HG03575 (cell line): ENCODE measurements around the gene BASP1.
A peak's percentile ranks its signal among the peaks of the same experiment; 100 is the strongest.
"Not testable (repeated sequence)": the region's sequence is repeated elsewhere in the genome, so short reads cannot be mapped to it uniquely, and the experiment has no call there.

Experiments used
- ATAC-seq: cut with Tn5 transposase; IDR thresholded peaks from one replicate; pipeline ENCODE4 v1.9.1; 2021; ENCODE audit not compliant: unreplicated experiment, insufficient number of reproducible peaks, low FRiP score; ENCODE audit errors: extremely low read depth

The BASP1 gene

GRCh38 chr5:17306726-17307091 lies 89.3 kb downstream of the BASP1 start:
- ATAC-seq = no peak

- ATAC-seq = not testable (repeated sequence)
Observed at GRCh38 chr5:17307440-17307839, 90.0 kb downstream of the BASP1 start.

GRCh38 chr5:17308326-17309065 lies 91.1 kb downstream of the BASP1 start:
- ATAC-seq = no peak

GRCh38 chr5:17309462-17309861 lies 92.0 kb downstream of the BASP1 start:
- no peak for ATAC-seq

- ATAC-seq = not testable (repeated sequence)
Observed at GRCh38 chr5:17310502-17310901, 93.1 kb downstream of the BASP1 start.

- ATAC-seq = not testable (repeated sequence)
Observed at GRCh38 chr5:17311811-17312210, 94.4 kb downstream of the BASP1 start.

GRCh38 chr5:17312358-17312757 lies 94.9 kb downstream of the BASP1 start:
- ATAC-seq = no peak

- ATAC-seq = peak; percentile 23
Observed at GRCh38 chr5:17314907-17315471, 97.6 kb downstream of the BASP1 start.

GRCh38 chr5:17315710-17316221 lies 98.3 kb downstream of the BASP1 start:
- ATAC-seq = no peak

GRCh38 chr5:17316970-17317459 lies 99.6 kb downstream of the BASP1 start:
- ATAC-seq = peak; percentile 56

GRCh38 chr5:17317473-17317872 lies 100.0 kb downstream of the BASP1 start:
- ATAC-seq = peak; percentile 15

- ATAC-seq = not testable (repeated sequence)
Observed at GRCh38 chr5:17319095-17319494, 101.7 kb downstream of the BASP1 start.

GRCh38 chr5:17325770-17326599 lies 108.6 kb downstream of the BASP1 start:
- no peak for ATAC-seq
